Loucy (cell line): ENCODE results near the gene EGF.
A peak's percentile ranks its signal among the peaks of the same experiment; 100 is the strongest.

Source experiments
- H2AFZ ChIP-seq: fragments of 200-600 bp; sonication (generic); 2 replicates; pipeline ENCODE4 v1.6.0; 2016; ENCODE audit warnings: antibody characterized with exemption, mild to moderate bottlenecking, low read length, moderate library complexity
- H3F3A ChIP-seq: fragments of 200-600 bp; 2 replicates; pipeline ENCODE4 v1.6.0; 2016; ENCODE audit warnings: antibody characterized with exemption, low read depth, mild to moderate bottlenecking
- H3K27me3 ChIP-seq: fragments of 200-600 bp; sonication (generic); 2 replicates; pipeline ENCODE4 v1.6.1; 2014; ENCODE audit warnings: low read length, mild to moderate bottlenecking; ENCODE audit not compliant: insufficient read depth, poor library complexity, severe bottlenecking
- H3K36me3 ChIP-seq: fragments of 200-600 bp; sonication (generic); 2 replicates; pipeline ENCODE4 v1.6.1; 2016; ENCODE audit warnings: low read length; ENCODE audit not compliant: insufficient read depth
- H3K4me1 ChIP-seq: fragments of 200-600 bp; sonication (generic); 2 replicates; pipeline ENCODE4 v1.5.1; 2014; ENCODE audit warnings: low read length, mild to moderate bottlenecking; ENCODE audit not compliant: insufficient read depth, poor library complexity, severe bottlenecking
- H3K4me2 ChIP-seq: fragments of 200-600 bp; sonication (generic); 2 replicates; pipeline ENCODE4 v1.6.0; 2014; ENCODE audit warnings: antibody characterized with exemption, low read length, low read depth, mild to moderate bottlenecking; ENCODE audit not compliant: poor library complexity, severe bottlenecking
- H3K4me3 ChIP-seq: fragments of 200-600 bp; sonication (generic); 2 replicates; pipeline ENCODE4 v1.5.1; 2014; ENCODE audit warnings: low read length, mild to moderate bottlenecking, mixed read lengths; ENCODE audit not compliant: poor library complexity, severe bottlenecking
- H3K79me2 ChIP-seq: fragments of 200-600 bp; sonication (generic); 2 replicates; pipeline ENCODE4 v1.6.1; 2014; ENCODE audit warnings: low read length; ENCODE audit not compliant: insufficient read depth
- H3K9ac ChIP-seq: fragments of 200-600 bp; sonication (generic); 2 replicates; pipeline ENCODE4 v1.6.0; 2014; ENCODE audit warnings: mild to moderate bottlenecking, low read depth, low read length, moderate library complexity; ENCODE audit not compliant: poor library complexity, severe bottlenecking
- H3K9me2 ChIP-seq: fragments of 200-600 bp; sonication (generic); replicated peaks from 2 replicates; pipeline ENCODE4 v1.6.1; 2016; ENCODE audit warnings: low read depth, low read length, mixed read lengths
- H3K9me3 ChIP-seq: fragments of 200-600 bp; sonication (generic); 2 replicates; pipeline ENCODE4 v1.6.1; 2014; ENCODE audit warnings: mild to moderate bottlenecking, antibody characterized with exemption, low read length, low read depth; ENCODE audit not compliant: insufficient read depth
- H4K20me1 ChIP-seq: fragments of 200-600 bp; sonication (generic); 2 replicates; pipeline ENCODE4 v1.6.0; 2014; ENCODE audit warnings: antibody characterized with exemption, low read length, mild to moderate bottlenecking; ENCODE audit not compliant: insufficient read depth, poor library complexity, severe bottlenecking
- CTCF ChIP-seq: fragments of 200-600 bp; sonication (generic); conservative IDR thresholded peaks from 2 replicates; pipeline ENCODE4 v1.5.1; 2014; ENCODE audit warnings: mild to moderate bottlenecking, antibody characterized with exemption, low read length
- EZH2phosphoT487 ChIP-seq: fragments of 200-600 bp; IDR thresholded peaks from 2 replicates; pipeline ENCODE4 v1.6.1; 2018; ENCODE audit warnings: antibody characterized with exemption, mild to moderate bottlenecking, moderate library complexity, borderline replicate concordance

Gene EGF

GRCh38 chr4:110003401-110004187 lies 90.9 kb downstream of the EGF start:
- TF ChIP-seq EZH2phosphoT487, result no peak
- no peak overlapping the region for H3K9ac ChIP-seq
- no peak overlapping the region for H2AFZ ChIP-seq
- peaks cover 4% of the 10 kb centered on the region for H3K4me1 ChIP-seq
- H3K36me3 ChIP-seq, result no peaks in the 10 kb centered on the region
- H3K9me2 ChIP-seq, result no peaks in the 10 kb centered on the region
- no peaks in the 10 kb centered on the region for H3K27me3 ChIP-seq
- no peaks in the 10 kb centered on the region for H3K79me2 ChIP-seq
- H3K9me3 ChIP-seq, result no peaks in the 10 kb centered on the region
- no peak overlapping the region for H3K4me2 ChIP-seq
- H3F3A ChIP-seq, result no peaks in the 10 kb centered on the region
- no peak overlapping the region for H3K4me3 ChIP-seq
- no peaks in the 10 kb centered on the region for H4K20me1 ChIP-seq

- Histone ChIP-seq H3K79me2 (no peaks in the 10 kb centered on the region), H2AFZ (no peak overlapping the region), H3K4me1 (peaks cover 4% of the 10 kb centered on the region), H3F3A (no peaks in the 10 kb centered on the region), H3K4me2 (no peak overlapping the region), H3K36me3 (no peaks in the 10 kb centered on the region), H3K27me3 (no peaks in the 10 kb centered on the region), H3K9me2 (no peaks in the 10 kb centered on the region), H3K9me3 (no peaks in the 10 kb centered on the region), H4K20me1 (no peaks in the 10 kb centered on the region), H3K4me3 (no peak overlapping the region), H3K9ac (no peak overlapping the region)
- TF ChIP-seq CTCF, result no peak
- TF ChIP-seq EZH2phosphoT487, result no peak
Observed at GRCh38 chr4:110004556-110004955, 91.9 kb downstream of the EGF start.

- no peaks in the 10 kb centered on the region for H3K9me3 ChIP-seq
- no peak overlapping the region for H3K4me2 ChIP-seq
- H2AFZ ChIP-seq, result no peak overlapping the region
- no peaks in the 10 kb centered on the region for H3F3A ChIP-seq
- no peaks in the 10 kb centered on the region for H3K27me3 ChIP-seq
- no peaks in the 10 kb centered on the region for H3K9me2 ChIP-seq
- H3K9ac ChIP-seq, result no peak overlapping the region
- no peak overlapping the region for H3K4me3 ChIP-seq
- peaks cover 4% of the 10 kb centered on the region for H3K4me1 ChIP-seq
- H4K20me1 ChIP-seq, result no peaks in the 10 kb centered on the region
- TF ChIP-seq CTCF (peak; percentile 92), EZH2phosphoT487 (no peak)
- no peaks in the 10 kb centered on the region for H3K79me2 ChIP-seq
- H3K36me3 ChIP-seq, result no peaks in the 10 kb centered on the region
Observed at GRCh38 chr4:110005461-110006056, 92.9 kb downstream of the EGF start.
